ENCODE results near the gene ACAP3. TPM values are rescaled to one million over a fixed set of nuclear protein-coding genes. Genes with fewer than 3 reads are reported as not detected.
A peak's percentile ranks its signal among the peaks of the same experiment; 100 is the strongest.

Gene ACAP3
- total RNA-seq, 1 donor from 2014 or later: 31.9 TPM

- no peak for DNase-seq (ENCODE audit: low spot score)
- peak; percentile 31 for ATAC-seq
Measured at GRCh38 chr1:1246577-1247340, 61.0 kb downstream of the ACAP3 start, which contains the start of gene C1QTNF12. C1QTNF12 (minus strand) TSS chr1:1246722; CDS start chr1:1246690, 32 bp downstream.

GRCh38 chr1:1245817-1246576 is 61.7 kb downstream of the ACAP3 start:
- no peak for DNase-seq (ENCODE audit: low spot score)

GRCh38 chr1:1245178-1245816 is 62.4 kb downstream of the ACAP3 start:
- ATAC-seq (no peak), DNase-seq (ENCODE audit: low spot score) (no peak)

More at GRCh38 chr1:1245817-1246576, 61.7 kb downstream of the ACAP3 start:
- ATAC-seq: peak; percentile 10

- no peak for DNase-seq (ENCODE audit: low spot score)
- no peak for ATAC-seq
Measured at GRCh38 chr1:1244192-1244811, 63.4 kb downstream of the ACAP3 start.

- no peak for ATAC-seq
- DNase-seq (ENCODE audit: low spot score): no peak
Measured at GRCh38 chr1:1243807-1244191, 63.9 kb downstream of the ACAP3 start.

GRCh38 chr1:1243266-1243660 is 64.5 kb downstream of the ACAP3 start:
- DNase-seq (ENCODE audit: low spot score): no peak

GRCh38 chr1:1242461-1243265 is 65.1 kb downstream of the ACAP3 start:
- ATAC-seq (no peak), DNase-seq (ENCODE audit: low spot score) (no peak)

More at GRCh38 chr1:1243266-1243660, 64.5 kb downstream of the ACAP3 start:
- ATAC-seq: no peak

Other genes starting within 250 kb of the ACAP3 start
- gene RNF223, start 233.6 kb downstream of the ACAP3 start, total RNA-seq: not detected
- gene C1orf159, start 191.8 kb downstream of the ACAP3 start, total RNA-seq: 8.4 TPM
- gene TTLL10, start 134.1 kb downstream of the ACAP3 start, total RNA-seq: not detected
- not detected for gene TNFRSF18, start 101.3 kb downstream of the ACAP3 start, total RNA-seq
- gene TNFRSF4, start 93.8 kb downstream of the ACAP3 start, total RNA-seq: 0.38 TPM
- 166 TPM for gene SDF4, start 75.9 kb downstream of the ACAP3 start, total RNA-seq
- 9.3 TPM for gene B3GALT6, start 75.7 kb downstream of the ACAP3 start, total RNA-seq
- gene C1QTNF12, start 61.2 kb downstream of the ACAP3 start, total RNA-seq: 3.5 TPM
- gene UBE2J2, start 34.1 kb downstream of the ACAP3 start, total RNA-seq: 27.6 TPM
- gene SCNN1D, start 27.5 kb downstream of the ACAP3 start, total RNA-seq: 5.7 TPM
- 8.4 TPM for gene PUSL1, start 667 bp upstream of the ACAP3 start, total RNA-seq
- gene INTS11, start 16.7 kb upstream of the ACAP3 start, total RNA-seq: 42.4 TPM
- gene CPTP, start 16.9 kb upstream of the ACAP3 start, total RNA-seq: 40.0 TPM
- 0.30 TPM for gene TAS1R3, start 23.4 kb upstream of the ACAP3 start, total RNA-seq
- 50.4 TPM for gene DVL1, start 41.5 kb upstream of the ACAP3 start, total RNA-seq
- gene MXRA8, start 50.6 kb upstream of the ACAP3 start, total RNA-seq: 4.5 TPM
- 130 TPM for gene AURKAIP1, start 67.3 kb upstream of the ACAP3 start, total RNA-seq
- gene CCNL2, start 91.4 kb upstream of the ACAP3 start, total RNA-seq: 127 TPM
- 52.9 TPM for gene MRPL20, start 99.4 kb upstream of the ACAP3 start, total RNA-seq
- 1.0 TPM for gene ANKRD65, start 113.3 kb upstream of the ACAP3 start, total RNA-seq
- 91.0 TPM for gene VWA1, start 127.8 kb upstream of the ACAP3 start, total RNA-seq
- gene ATAD3C, start 141.8 kb upstream of the ACAP3 start, total RNA-seq: 2.9 TPM
- 16.0 TPM for gene ATAD3B, start 163.8 kb upstream of the ACAP3 start, total RNA-seq
- gene ATAD3A, start 204.2 kb upstream of the ACAP3 start, total RNA-seq: 16.3 TPM
- gene TMEM240, start 232.7 kb upstream of the ACAP3 start, total RNA-seq: 0.98 TPM